Measurements from ENCODE around the gene SATL1.

The SATL1 gene

GRCh38 chrX:85215946-85216345 lies 27.6 kb downstream of the SATL1 start:
- no peak for ATAC-seq
- TF ChIP-seq ZC3H10 (CRISPR knock-in tag; IDR thresholded peaks at IDR 0.05) (no peak), TCF4 (CRISPR knock-in tag; IDR thresholded peaks at IDR 0.05; ENCODE audit: borderline replicate concordance) (no peak), ZFP3 (CRISPR knock-in tag; IDR thresholded peaks at IDR 0.05) (no peak), ESRRG (CRISPR knock-in tag; IDR thresholded peaks at IDR 0.05) (no peak)

GRCh38 chrX:85213792-85214530 lies 29.6 kb downstream of the SATL1 start:
- no peak for TF ChIP-seq ZC3H10 (CRISPR knock-in tag; IDR thresholded peaks at IDR 0.05)
- no peak for TF ChIP-seq CSRNP3 (CRISPR knock-in tag; IDR thresholded peaks at IDR 0.05)
- no peak for TF ChIP-seq ZFP30 (CRISPR knock-in tag; IDR thresholded peaks at IDR 0.05)
- no peak for TF ChIP-seq ISL1 (CRISPR knock-in tag; IDR thresholded peaks at IDR 0.05)
- TF ChIP-seq TSHZ2 (CRISPR knock-in tag; IDR thresholded peaks at IDR 0.05), result no peak
- no peak for TF ChIP-seq ZFP3 (CRISPR knock-in tag; IDR thresholded peaks at IDR 0.05)
- no peak for TF ChIP-seq ESRRG (CRISPR knock-in tag; IDR thresholded peaks at IDR 0.05)
- TF ChIP-seq TOX (CRISPR knock-in tag; IDR thresholded peaks at IDR 0.05; ENCODE audit: borderline replicate concordance), result no peak
- TF ChIP-seq PATZ1 (CRISPR knock-in tag; IDR thresholded peaks at IDR 0.05; ENCODE audit: borderline replicate concordance), result no peak
- TF ChIP-seq ARNTL (CRISPR knock-in tag; IDR thresholded peaks at IDR 0.05; ENCODE audit: borderline replicate concordance, low read depth), result no peak
- no peak for TF ChIP-seq ZNF565 (CRISPR knock-in tag; conservative IDR thresholded peaks at IDR 0.05; ENCODE audit: low read depth)
- no peak for TF ChIP-seq CREB5 (CRISPR knock-in tag; IDR thresholded peaks at IDR 0.05; ENCODE audit: low read depth)
- TF ChIP-seq GLIS3 (CRISPR knock-in tag; IDR thresholded peaks at IDR 0.05), result no peak
- no peak for ATAC-seq

GRCh38 chrX:85203461-85203970 lies 40.1 kb downstream of the SATL1 start:
- TF ChIP-seq TOX (CRISPR knock-in tag; IDR thresholded peaks at IDR 0.05; ENCODE audit: borderline replicate concordance) (no peak), SNAI2 (CRISPR knock-in tag; IDR thresholded peaks at IDR 0.05) (no peak), PATZ1 (CRISPR knock-in tag; IDR thresholded peaks at IDR 0.05; ENCODE audit: borderline replicate concordance) (no peak), ZFP3 (CRISPR knock-in tag; IDR thresholded peaks at IDR 0.05) (no peak), ZFP30 (CRISPR knock-in tag; IDR thresholded peaks at IDR 0.05) (no peak), TCF4 (CRISPR knock-in tag; IDR thresholded peaks at IDR 0.05; ENCODE audit: borderline replicate concordance) (no peak), CSDC2 (CRISPR knock-in tag; IDR thresholded peaks at IDR 0.05) (no peak), CREB5 (CRISPR knock-in tag; IDR thresholded peaks at IDR 0.05; ENCODE audit: low read depth) (no peak), ZNF8 (CRISPR knock-in tag; IDR thresholded peaks at IDR 0.05) (no peak), RARB (CRISPR knock-in tag; IDR thresholded peaks at IDR 0.05) (no peak), ARNTL (CRISPR knock-in tag; IDR thresholded peaks at IDR 0.05; ENCODE audit: borderline replicate concordance, low read depth) (no peak), ZNF565 (CRISPR knock-in tag; conservative IDR thresholded peaks at IDR 0.05; ENCODE audit: low read depth) (no peak), GLIS3 (CRISPR knock-in tag; IDR thresholded peaks at IDR 0.05) (no peak), ISL1 (CRISPR knock-in tag; IDR thresholded peaks at IDR 0.05) (no peak), BACH2 (CRISPR knock-in tag; IDR thresholded peaks at IDR 0.05; ENCODE audit: borderline replicate concordance) (no peak), OSR1 (CRISPR knock-in tag; IDR thresholded peaks at IDR 0.05) (no peak), POU6F1 (CRISPR knock-in tag; IDR thresholded peaks at IDR 0.05; ENCODE audit: borderline replicate concordance, low read depth) (no peak), PPARA (CRISPR knock-in tag; IDR thresholded peaks at IDR 0.05; ENCODE audit: borderline replicate concordance) (no peak)
- no peak for ATAC-seq
